ENCODE measurements around the gene POLR3C. TPM values are rescaled to one million over a fixed set of nuclear protein-coding genes. Genes with fewer than 3 reads are reported as not detected.

The POLR3C gene
- total and polyA plus RNA-seq, 2 donors from 2014 or later = 16.1 to 30.0 TPM

DNA sequence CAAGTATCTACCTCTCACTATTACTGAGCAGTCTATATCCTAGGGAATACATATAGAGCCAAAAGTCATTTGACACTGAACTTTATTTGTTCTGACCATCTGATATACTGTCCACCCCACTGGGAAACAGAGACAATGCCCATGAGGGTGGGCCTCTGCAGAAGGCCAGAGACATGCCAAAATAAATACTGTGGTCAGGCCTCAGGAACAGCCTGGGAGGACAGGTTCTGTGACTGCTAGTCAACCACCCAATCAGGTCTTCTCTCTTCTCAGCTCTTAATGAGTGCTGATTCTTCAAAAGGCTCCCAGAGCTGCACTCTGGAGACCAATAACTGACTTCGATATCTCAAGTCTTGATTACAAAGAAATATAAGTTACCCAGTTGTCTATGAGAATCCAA, 67.1 kb downstream of the POLR3C start:
- H3K4me3 ChIP-seq (ENCODE audit: low read length in 3 of 3) = no peak overlapping the region
- H3K27ac ChIP-seq (ENCODE audit: low read depth in 2 of 2, low read length in 2 of 2) = peak overlapping the region; percentile 87 to 89
- H3K9me3 ChIP-seq (ENCODE audit: control insufficient read depth in 2 of 3, insufficient read depth in 1 of 3, low read length in 3 of 3) = no peaks in the 10 kb centered on the region
- H3K4me1 ChIP-seq (ENCODE audit: control insufficient read depth in 2 of 3, insufficient read depth in 2 of 3, low read depth in 1 of 3, low read length in 3 of 3) = peaks cover 0 to 12% (median 6%) of the 10 kb centered on the region in 3 donors
- no peak for DNase-seq
- H3K9ac ChIP-seq (ENCODE audit: low read length in 3 of 3) = peak overlapping the region in 1 of 3 donors; percentile 21
- intact Hi-C loops (cut with DNase I) = no loop called here
- TF ChIP-seq, protein P1, sequence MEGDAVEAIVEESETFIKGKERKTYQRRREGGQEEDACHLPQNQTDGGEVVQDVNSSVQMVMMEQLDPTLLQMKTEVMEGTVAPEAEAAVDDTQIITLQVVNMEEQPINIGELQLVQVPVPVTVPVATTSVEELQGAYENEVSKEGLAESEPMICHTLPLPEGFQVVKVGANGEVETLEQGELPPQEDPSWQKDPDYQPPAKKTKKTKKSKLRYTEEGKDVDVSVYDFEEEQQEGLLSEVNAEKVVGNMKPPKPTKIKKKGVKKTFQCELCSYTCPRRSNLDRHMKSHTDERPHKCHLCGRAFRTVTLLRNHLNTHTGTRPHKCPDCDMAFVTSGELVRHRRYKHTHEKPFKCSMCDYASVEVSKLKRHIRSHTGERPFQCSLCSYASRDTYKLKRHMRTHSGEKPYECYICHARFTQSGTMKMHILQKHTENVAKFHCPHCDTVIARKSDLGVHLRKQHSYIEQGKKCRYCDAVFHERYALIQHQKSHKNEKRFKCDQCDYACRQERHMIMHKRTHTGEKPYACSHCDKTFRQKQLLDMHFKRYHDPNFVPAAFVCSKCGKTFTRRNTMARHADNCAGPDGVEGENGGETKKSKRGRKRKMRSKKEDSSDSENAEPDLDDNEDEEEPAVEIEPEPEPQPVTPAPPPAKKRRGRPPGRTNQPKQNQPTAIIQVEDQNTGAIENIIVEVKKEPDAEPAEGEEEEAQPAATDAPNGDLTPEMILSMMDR (IDR thresholded peaks at IDR 0.05; ENCODE audit: borderline replicate concordance, extremely low read depth, insufficient read depth) = no peak
- FAIRE-seq = no peak
- no peaks in the 10 kb centered on the region for H3K36me3 ChIP-seq (ENCODE audit: control insufficient read depth in 2 of 3, insufficient read depth in 3 of 3, low read length in 3 of 3)
- H3K27me3 ChIP-seq (ENCODE audit: control insufficient read depth, insufficient read depth, low read length) = no peaks in the 10 kb centered on the region

DNA sequence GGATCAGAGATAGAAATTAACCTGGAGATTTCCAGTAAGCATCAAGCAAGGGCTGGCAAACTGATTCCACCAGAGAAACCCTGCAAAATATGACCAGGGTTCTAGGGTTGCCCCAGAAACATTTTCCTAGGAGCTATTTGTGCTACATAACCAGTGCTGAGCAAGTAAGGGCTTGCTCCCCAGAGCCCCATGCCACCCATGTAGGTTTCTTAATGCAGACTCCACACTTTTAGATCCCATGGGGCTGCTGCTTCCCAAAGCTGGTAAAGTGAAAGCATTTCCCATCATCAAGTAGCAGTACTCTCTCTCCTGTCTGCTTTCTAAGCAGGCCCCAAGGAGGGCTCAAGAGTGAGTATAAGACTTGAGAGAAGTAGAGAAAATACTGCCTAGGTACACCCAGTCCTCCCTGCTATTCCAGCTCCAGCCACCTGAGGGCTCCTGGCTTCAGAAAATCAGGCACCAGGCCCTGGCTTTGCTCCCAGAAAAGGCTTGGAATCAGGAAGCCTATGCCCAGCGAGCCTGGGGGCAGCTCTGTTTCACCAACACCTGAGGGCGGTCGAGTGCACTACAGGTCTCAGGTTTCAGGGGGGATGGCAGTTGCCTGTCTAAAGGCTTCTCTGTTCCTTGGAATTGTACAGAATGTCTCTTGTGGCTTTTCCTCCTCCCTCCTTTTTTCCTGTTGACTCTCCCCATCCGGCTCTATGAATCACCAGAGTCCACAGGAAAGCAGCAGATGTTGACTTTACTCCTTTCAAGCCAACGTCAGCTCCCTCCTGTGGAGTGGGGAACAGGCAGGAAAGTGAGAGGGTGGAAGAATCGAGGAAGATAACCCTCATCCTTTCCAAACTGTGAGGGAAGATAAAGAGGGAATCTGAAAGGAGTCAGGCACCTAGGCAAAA, 67.8 kb downstream of the POLR3C start:
- peak overlapping the region in 2 of 3 donors; percentile 8 to 43 for H3K4me3 ChIP-seq (ENCODE audit: low read length in 3 of 3)
- intact Hi-C loops (cut with DNase I) = no loop called here
- TF ChIP-seq, protein P1 (IDR thresholded peaks at IDR 0.05; ENCODE audit: borderline replicate concordance, extremely low read depth, insufficient read depth) = peak; percentile 92
- no peaks in the 10 kb centered on the region for H3K36me3 ChIP-seq (ENCODE audit: control insufficient read depth in 2 of 3, insufficient read depth in 3 of 3, low read length in 3 of 3)
- peak overlapping the region; percentile 87 to 89 for H3K27ac ChIP-seq (ENCODE audit: low read depth in 2 of 2, low read length in 2 of 2)
- FAIRE-seq (peak; percentile 29), DNase-seq (peak; percentile 96 to 98 (median 98))
- peaks cover 0 to 12% (median 6%) of the 10 kb centered on the region in 3 donors for H3K4me1 ChIP-seq (ENCODE audit: control insufficient read depth in 2 of 3, insufficient read depth in 2 of 3, low read depth in 1 of 3, low read length in 3 of 3)
- H3K9me3 ChIP-seq (ENCODE audit: control insufficient read depth in 2 of 3, insufficient read depth in 1 of 3, low read length in 3 of 3) = no peaks in the 10 kb centered on the region
- H3K27me3 ChIP-seq (ENCODE audit: control insufficient read depth, insufficient read depth, low read length) = no peaks in the 10 kb centered on the region
- H3K9ac ChIP-seq (ENCODE audit: low read length in 3 of 3) = peak overlapping the region in 2 of 3 donors; percentile 5 to 42

DNA sequence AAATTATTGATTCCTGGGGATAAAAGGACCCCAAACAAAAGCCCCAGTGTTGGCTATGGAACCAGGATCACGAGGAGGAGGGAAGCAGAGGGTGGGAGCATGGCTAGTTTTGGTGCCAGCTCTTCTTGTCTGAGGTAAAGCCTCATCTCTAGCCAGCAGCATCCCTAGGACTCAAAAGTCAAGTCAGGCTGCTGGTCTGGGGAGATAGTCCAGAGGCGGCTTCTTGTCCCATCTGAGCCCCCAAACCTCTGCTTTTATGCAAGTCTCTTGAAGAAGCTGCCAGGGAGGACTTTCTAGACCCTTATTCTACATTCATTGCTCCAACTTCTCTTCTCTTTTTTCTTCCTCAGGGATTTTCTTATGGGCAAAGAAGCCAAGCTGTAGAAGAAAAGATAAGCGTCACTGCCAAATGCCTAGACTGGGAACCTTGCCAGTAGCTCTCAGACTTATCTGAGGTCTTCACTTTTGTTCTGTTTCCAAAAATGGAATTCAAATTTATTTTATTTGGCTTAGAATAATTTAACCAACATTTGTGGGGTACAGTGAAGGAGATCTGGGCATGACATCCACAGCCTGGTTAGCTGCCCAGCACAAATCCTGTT, 68.6 kb downstream of the POLR3C start:
- Histone ChIP-seq H3K4me1 (ENCODE audit: control insufficient read depth in 2 of 3, insufficient read depth in 2 of 3, low read depth in 1 of 3, low read length in 3 of 3) (peaks cover 0 to 12% (median 6%) of the 10 kb centered on the region in 3 donors), H3K27me3 (ENCODE audit: control insufficient read depth, insufficient read depth, low read length) (no peaks in the 10 kb centered on the region), H3K27ac (ENCODE audit: low read depth in 2 of 2, low read length in 2 of 2) (peak overlapping the region; percentile 87 to 89), H3K9ac (ENCODE audit: low read length in 3 of 3) (peak overlapping the region in 1 of 3 donors; percentile 42), H3K9me3 (ENCODE audit: control insufficient read depth in 2 of 3, insufficient read depth in 1 of 3, low read length in 3 of 3) (no peaks in the 10 kb centered on the region), H3K4me3 (ENCODE audit: low read length in 3 of 3) (peak overlapping the region in 1 of 3 donors; percentile 43), H3K36me3 (ENCODE audit: control insufficient read depth in 2 of 3, insufficient read depth in 3 of 3, low read length in 3 of 3) (no peaks in the 10 kb centered on the region)
- FAIRE-seq = no peak
- peak in 1 of 5 donors; percentile 24 for DNase-seq
- TF ChIP-seq, protein P1 (IDR thresholded peaks at IDR 0.05; ENCODE audit: borderline replicate concordance, extremely low read depth, insufficient read depth) = no peak
- intact Hi-C loops (cut with DNase I) = no loop called here

All from kidney (tissue), 14 donors.